GM12801 (cell line): ENCODE data around the gene SLN.

Experiments
- CTCF ChIP-seq: IDR thresholded peaks from one replicate; pipeline ENCODE4 v1.5.1; 2011; ENCODE audit warnings: control low read depth; ENCODE audit not compliant: insufficient read length; ENCODE audit errors: extremely low read depth

The SLN gene

GRCh38 chr11:107711861-107712755 is at the start of gene SLN:
SLN (minus strand) TSS chr11:107712056.
- TF ChIP-seq CTCF = no peak

- TF ChIP-seq CTCF = no peak
These were observed 45.8 kb upstream of the SLN start for GRCh38 chr11:107757661-107758060.

- no peak for TF ChIP-seq CTCF
These were observed 44.7 kb upstream of the SLN start for GRCh38 chr11:107756553-107756952.

DNA sequence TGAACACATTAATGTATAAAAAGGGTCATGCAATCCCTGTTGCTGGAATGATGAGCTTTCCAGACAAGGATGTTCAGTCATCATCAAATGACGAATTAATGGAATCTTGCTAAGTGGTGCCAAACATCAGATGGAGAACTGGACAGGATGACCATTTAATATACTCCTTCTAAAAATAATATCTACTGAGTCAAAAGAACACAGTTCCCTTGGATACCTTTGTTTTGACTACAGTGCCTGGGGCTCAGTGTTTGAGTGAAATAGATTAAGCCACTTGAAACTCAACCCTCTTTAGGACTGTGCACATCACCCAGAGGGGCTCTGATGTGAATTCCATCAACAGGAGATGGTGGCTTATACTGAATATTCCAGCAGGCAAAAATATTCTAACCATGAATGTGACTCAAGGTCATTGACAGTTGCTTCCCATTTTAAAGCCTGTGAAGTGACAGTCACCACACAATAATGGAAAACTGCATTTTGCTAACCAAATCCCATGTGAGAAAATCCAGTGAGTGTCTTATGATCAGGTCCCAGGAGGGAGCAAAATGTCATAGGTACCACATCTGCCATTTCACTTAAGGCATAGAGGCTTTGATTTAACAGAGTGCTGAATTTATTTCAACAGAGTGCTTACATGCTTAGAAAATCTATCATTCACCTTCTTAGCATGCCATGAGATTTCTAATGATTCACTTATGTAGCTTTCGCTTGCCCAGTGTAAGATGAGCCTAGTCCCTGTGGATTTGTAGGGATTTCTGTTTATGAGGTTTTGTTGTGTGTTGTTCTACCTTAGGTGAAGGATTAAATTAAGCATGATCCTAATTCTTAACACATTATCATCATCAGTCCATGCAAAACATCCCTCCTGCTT is 41.3 kb upstream of the SLN start:
- no peak for TF ChIP-seq CTCF

- no peak for TF ChIP-seq CTCF
These were observed 40.7 kb upstream of the SLN start for GRCh38 chr11:107752508-107752907.

DNA sequence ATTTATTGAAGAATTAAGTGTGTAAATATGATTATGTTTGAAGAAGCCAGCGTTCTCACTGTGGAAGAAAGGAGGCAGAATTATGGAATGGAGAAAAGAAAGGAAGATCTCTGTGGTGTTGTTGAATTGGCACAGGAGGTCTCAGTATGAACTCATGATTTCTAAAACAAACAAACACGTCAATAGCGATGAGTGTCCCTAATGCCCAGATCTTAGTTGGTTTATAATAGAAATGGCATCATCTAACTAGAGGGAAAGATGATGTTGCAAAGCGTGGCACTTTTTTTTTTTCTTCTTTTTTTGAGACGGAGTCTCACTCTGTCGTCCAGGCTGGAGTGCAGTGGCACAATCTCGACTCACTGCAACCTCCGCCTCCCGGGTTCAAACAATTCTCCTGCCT is 39.2 kb upstream of the SLN start:
- TF ChIP-seq CTCF = no peak

GRCh38 chr11:107750313-107750712 is 38.5 kb upstream of the SLN start:
- no peak for TF ChIP-seq CTCF
